SK-N-MC (cell line): ENCODE results near the gene CCL26.

Source experiments
- EZH2 ChIP-seq: fragments of 200-600 bp; sonication (generic); IDR thresholded peaks from one replicate; pipeline ENCODE4 v1.6.1; 2017; ENCODE audit warnings: antibody characterized with exemption
- FOXP2 ChIP-seq: optimal IDR thresholded peaks from 2 replicates; pipeline ENCODE3; 2011; ENCODE audit warnings: mild to moderate bottlenecking, moderate library complexity; ENCODE audit not compliant: insufficient read depth; ENCODE audit errors: extremely low read length, control extremely low read depth
- POLR2AphosphoS5 ChIP-seq: IDR thresholded peaks from 2 replicates; pipeline ENCODE4 v1.6.1; 2012; ENCODE audit warnings: mild to moderate bottlenecking, low read depth, low read length, borderline replicate concordance

- no peak for TF ChIP-seq POLR2AphosphoS5
- TF ChIP-seq EZH2, result no peak
- TF ChIP-seq FOXP2, result no peak
Measured at GRCh38 chr7:75756206-75756990, 15.6 kb downstream of the CCL26 start.
